K562 (cell line): ENCODE results near the gene COL13A1. TPM values are rescaled to one million over a fixed set of nuclear protein-coding genes. Genes with fewer than 3 reads are reported as not detected.

ENCODE experiments used
- ATAC-seq: fragments of 200-7000 bp; cut with Tn5 transposase; 3 replicates; pipeline ENCODE4 v1.9.1; 2020; ENCODE audit warnings: moderate library complexity
- BruUV-seq: library from RNA; stranded (reverse); fragments of 400-500 nt; replicated peaks from 2 replicates; lab custom pipeline; 2021; lab: Mats Ljungman, UMichigan
- CTCF ChIA-PET: fragments of 300-600 bp; formaldehyde crosslinking; extraction: SDS; loops from one replicate; lab custom pipeline; 2021; ENCODE audit warnings: low intra/inter-chr PET ratio; lab: Yijun Ruan, JAX
- POLR2A ChIA-PET: fragments of 300-600, 350-650 bp; sonication (Branson Sonifier 250); formaldehyde crosslinking; extraction: SDS; loops from one replicate; lab custom pipeline; 2021; ENCODE audit warnings: antibody characterized with exemption, inconsistent platforms; lab: Yijun Ruan, JAX
- DNase-seq, 4 experiments: peaks; one replicate each; pipeline versions ENCODE4 v3.0.0 to v3.0.0-alpha.2; 2011 to 2018; ENCODE audit warnings: low spot score in 3 of 4, mixed read lengths in 3 of 4; ENCODE audit errors: extremely low read depth in 1 of 4
- FAIRE-seq: peaks from 2 replicates; lab custom pipeline; 2011; peaks lifted over from hg19 to GRCh38; lab: Jason Lieb, UNC
- H2AFZ ChIP-seq: 2 replicates; pipeline ENCODE4 v1.6.0; 2011; ENCODE audit warnings: low read depth, low read length, control low read depth, inconsistent platforms
- H3K27ac ChIP-seq: fragments of 200-600 bp; 3 replicates; pipeline ENCODE4 v1.8.0; 2011; ENCODE audit warnings: low read depth, mild to moderate bottlenecking, control low read depth, inconsistent platforms, low read length, moderate library complexity, mixed read lengths; ENCODE audit errors: extremely low read depth
- H3K27me3 ChIP-seq, 2 experiments: fragments of 300-600 bp in 1 of 2; 2 replicates in 1 of 2; 3 replicates in 1 of 2; pipeline versions ENCODE4 v1.6.0 to v1.8.0; 2011; ENCODE audit warnings: inconsistent platforms in 2 of 2, low read length in 2 of 2, mild to moderate bottlenecking in 1 of 2, mixed read lengths in 1 of 2, moderate library complexity in 1 of 2; ENCODE audit not compliant: control insufficient read depth in 2 of 2, insufficient read depth in 2 of 2
- H3K36me3 ChIP-seq: fragments of 300-600 bp; 3 replicates; pipeline ENCODE4 v1.8.0; 2011; ENCODE audit warnings: mild to moderate bottlenecking, low read length, inconsistent platforms; ENCODE audit not compliant: control insufficient read depth, insufficient read depth
- H3K4me1 ChIP-seq, 2 experiments: fragments of 200-600 bp in 1 of 2; replicated peaks in 1 of 2; 2 replicates in 1 of 2; 3 replicates in 1 of 2; pipeline versions ENCODE4 v1.5.1 to v1.8.0; 2011; ENCODE audit warnings: inconsistent platforms in 2 of 2, low read length in 2 of 2, mild to moderate bottlenecking in 1 of 2, mixed read lengths in 1 of 2, moderate library complexity in 1 of 2; ENCODE audit not compliant: control insufficient read depth in 2 of 2, insufficient read depth in 2 of 2
- H3K4me2 ChIP-seq: 2 replicates; pipeline ENCODE4 v1.6.1; 2011; ENCODE audit warnings: low read length, control low read depth, inconsistent platforms, mixed read lengths; ENCODE audit not compliant: insufficient read depth
- H3K4me3 ChIP-seq: fragments of 200-600 bp; sonication (generic), shearing (Covaris generic); 2 replicates; pipeline ENCODE4 v1.5.1; 2016; ENCODE audit warnings: control low read depth, inconsistent platforms
- H3K79me2 ChIP-seq: fragments of 200-600 bp; 3 replicates; pipeline ENCODE4 v1.8.0; 2011; ENCODE audit warnings: low read length, inconsistent platforms; ENCODE audit not compliant: control insufficient read depth, insufficient read depth
- H3K9ac ChIP-seq, 2 experiments: 2 replicates each; pipeline versions ENCODE4 v1.6.0 to v1.6.1; 2011; ENCODE audit warnings: low read depth in 2 of 2, low read length in 2 of 2, control low read depth in 1 of 2, inconsistent platforms in 1 of 2, mild to moderate bottlenecking in 1 of 2, mixed read lengths in 1 of 2; ENCODE audit not compliant: insufficient read depth in 1 of 2
- H3K9me1 ChIP-seq: one replicate; pipeline ENCODE4 v1.6.0; 2011; ENCODE audit warnings: inconsistent platforms, mild to moderate bottlenecking, low read length, moderate library complexity; ENCODE audit not compliant: control insufficient read depth, insufficient read depth
- H3K9me3 ChIP-seq: replicated peaks from 2 replicates; pipeline ENCODE4 v1.5.1; 2011; ENCODE audit warnings: low read depth, low read length, inconsistent platforms; ENCODE audit not compliant: control insufficient read depth, insufficient read depth
- H4K20me1 ChIP-seq: replicated peaks from 2 replicates; pipeline ENCODE4 v1.6.1; 2011; ENCODE audit warnings: low read length, inconsistent platforms, mixed read lengths; ENCODE audit not compliant: control insufficient read depth, insufficient read depth
- CSDE1 ChIP-seq, 2 experiments: fragments of 450-650 bp; IDR thresholded peaks; 2 replicates each; pipeline ENCODE4 v1.6.1; 2016; ENCODE audit warnings: mild to moderate bottlenecking in 1 of 2
- ETV6 ChIP-seq, 3 experiments: fragments of 150-350 bp in 1 of 3; sonication (generic) in 1 of 3; formaldehyde crosslinking in 1 of 3; IDR thresholded peaks; 2 replicates each; pipeline versions ENCODE4 v1.6.1 to v1.8.0; 2014 to 2022; ENCODE audit warnings: borderline replicate concordance in 2 of 3, low read depth in 2 of 3, antibody characterized with exemption in 1 of 3, low read length in 1 of 3, mild to moderate bottlenecking in 1 of 3, missing genetic modification reagents in 1 of 3
- FOXA1 ChIP-seq: fragments of 450-650 bp; IDR thresholded peaks from 2 replicates; pipeline ENCODE4 v1.6.1; 2016; ENCODE audit warnings: mild to moderate bottlenecking, borderline replicate concordance
- GATAD2B ChIP-seq: fragments of 450-650 bp; IDR thresholded peaks from 2 replicates; pipeline ENCODE4 v1.6.1; 2017; ENCODE audit warnings: mild to moderate bottlenecking, borderline replicate concordance
- NRF1 ChIP-seq, 2 experiments: fragments of 450-650 bp; IDR thresholded peaks in 1 of 2; conservative IDR thresholded peaks in 1 of 2; 2 replicates each; pipeline ENCODE4 v1.6.1; 2014; ENCODE audit warnings: mild to moderate bottlenecking in 2 of 2
- SMAD4 ChIP-seq: fragments of 250-450 bp; sonication (Bioruptor Pico); conservative IDR thresholded peaks from 2 replicates; pipeline ENCODE4 v1.8.0; 2021; ENCODE audit warnings: inconsistent platforms, mild to moderate bottlenecking, moderate library complexity
- SMARCE1 ChIP-seq: fragments of 450-650 bp; IDR thresholded peaks from 2 replicates; pipeline ENCODE4 v1.7.1; 2016; ENCODE audit warnings: mild to moderate bottlenecking
- ZNF232 ChIP-seq: sonication (generic); formaldehyde crosslinking; IDR thresholded peaks from 2 replicates; pipeline ENCODE4 v1.8.0; 2022; ENCODE audit warnings: mild to moderate bottlenecking, missing genetic modification reagents
- ZNF830 ChIP-seq: fragments of 250-450 bp; sonication (Bioruptor Pico); IDR thresholded peaks from 2 replicates; pipeline ENCODE4 v1.5.0; 2021; ENCODE audit warnings: mild to moderate bottlenecking
- WGBS: fragments of 100-300 bp; shearing (Covaris generic); methylation state at CpG from one replicate; pipeline ENCODE4 v1.1.6; 2016; ENCODE audit warnings: low coverage, mixed read lengths; ENCODE audit not compliant: insufficient coverage; ENCODE audit errors: missing lambda C conversion rate; 5-methylcytosine and 5-hydroxymethylcytosine counted together
- in situ Hi-C: fragments of 300-500 bp; cut with MboI; formaldehyde crosslinking; loops from 4 replicates; pipeline ENCODE4 v1.15.0; 2018; ENCODE audit warnings: inconsistent platforms, mixed read lengths
- intact Hi-C: fragments of 100-400 bp; cut with micrococcal nuclease; formaldehyde crosslinking; loops from 2 replicates; pipeline ENCODE4 v1.14.2; 2022
- polyA plus RNA-seq, 8 experiments: library from polyadenylated mRNA; depleted of rRNA in 4 of 8; stranded (reverse) in 5 of 8; unstranded in 3 of 8; fragments of >200 nt; fragmentation: Nextera tagmentation in 2 of 8; fragmentation: Illumina TruSeq in 1 of 8; extraction: Ambion mirVana in 2 of 8; extraction: Trizol in 1 of 8; gene quantifications; 2 replicates each; pipeline versions ENCODE4 v1.2.1 to v1.2.3, GENCODE V29; 2011 to 2014; ENCODE audit warnings: inconsistent platforms in 1 of 8, missing spikeins in 1 of 8
- total RNA-seq, 7 experiments: library from RNA; depleted of rRNA in 6 of 7; stranded (reverse); fragments of >200 nt in 6 of 7; fragmentation: Illumina TruSeq in 2 of 7; extraction: Trizol in 2 of 7; gene quantifications; 2 replicates each; pipeline versions ENCODE4 v1.2.1 to v1.2.3, GENCODE V29; 2011 to 2021; ENCODE audit warnings: low replicate concordance in 1 of 7
- TF ChIP-seq, protein P1 (sequence below), 2 experiments: IDR thresholded peaks in 1 of 2; conservative IDR thresholded peaks in 1 of 2; 2 replicates each; pipeline ENCODE4 v1.6.1; 2016; ENCODE audit warnings: low read depth in 2 of 2, mild to moderate bottlenecking in 1 of 2, missing compliant biosample characterization in 1 of 2, missing genetic modification characterization in 1 of 2, moderate library complexity in 1 of 2
- TF ChIP-seq, protein P2 (sequence below): fragments of 450-650 bp; IDR thresholded peaks from 2 replicates; pipeline ENCODE4 v1.6.1; 2017; ENCODE audit warnings: mild to moderate bottlenecking, moderate library complexity
- TF ChIP-seq, protein P3 (sequence below): fragments of 250-450 bp; sonication (Bioruptor Pico); IDR thresholded peaks from 2 replicates; pipeline ENCODE4 v1.8.0; 2021; ENCODE audit warnings: mild to moderate bottlenecking, moderate library complexity

COL13A1 gene
- total and polyA plus RNA-seq, 9 of the 15 experiments (the other 6 are each of a cell fraction or from before 2014, with no cell fraction given) = not detected

DNA sequence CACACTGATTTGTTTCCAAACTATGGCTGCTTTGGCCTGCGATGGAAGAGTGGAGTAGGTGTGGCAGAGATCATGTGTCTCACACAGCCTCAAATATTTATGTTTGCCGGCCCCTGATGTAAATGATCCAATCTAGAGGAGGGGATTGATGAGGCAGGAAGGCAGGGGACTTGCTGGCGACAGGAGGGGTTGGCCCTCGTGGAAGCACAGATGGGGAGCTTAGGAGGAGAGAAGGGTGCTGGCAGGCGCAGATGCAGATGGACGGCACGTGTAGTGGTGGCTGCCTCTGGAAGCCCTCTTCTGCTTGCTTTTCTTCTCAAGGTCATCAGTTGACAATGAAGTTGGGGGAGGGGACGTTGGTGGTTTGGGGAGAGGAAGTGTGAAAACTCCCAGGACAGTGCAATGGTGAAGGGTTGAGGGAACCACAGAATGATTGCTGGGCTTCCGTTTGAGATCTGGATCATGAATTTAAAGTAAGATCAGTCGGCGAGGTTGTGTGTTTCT, 15.4 kb downstream of the COL13A1 start:
- no peak overlapping the region for H3K9ac ChIP-seq
- no peak overlapping the region for H2AFZ ChIP-seq
- WGBS = 0% methylated on average over 11 of the region's 11 CpGs
- ATAC-seq (no peak), DNase-seq (no peak), FAIRE-seq (no peak)
- intact Hi-C loops = no loop called here
- no peaks in the 10 kb centered on the region for H3K36me3 ChIP-seq
- no peak overlapping the region for H3K4me2 ChIP-seq
- BruUV-seq = no TSS peak
- H3K4me1 ChIP-seq = no peaks in the 10 kb centered on the region
- H3K9me1 ChIP-seq = peaks cover 5% of the 10 kb centered on the region
- in situ Hi-C loops = no loop called here
- no peaks in the 10 kb centered on the region for H3K9me3 ChIP-seq
- ChIA-PET CTCF (no interaction called here), POLR2A (interaction anchor here (1.0 kb wide), 1 partner anchor 40 kb away, joined by 3 read pairs; no protein-coding TSS in a partner anchor)
- no peak overlapping the region for H3K4me3 ChIP-seq
- H3K27ac ChIP-seq = no peak overlapping the region
- peaks cover 0 to 33% of the 10 kb centered on the region in 2 experiments; a peak in 3 of 5 replicates for H3K27me3 ChIP-seq
- TF ChIP-seq ETV6 (IDR thresholded peaks at IDR 0.05; ENCODE audit: borderline replicate concordance in 1 of 2, low read depth in 2 of 2, low read length in 1 of 2) (no peak), ETV6 (CRISPR knock-in tag; IDR thresholded peaks at IDR 0.05; ENCODE audit: borderline replicate concordance) (no peak), SMARCE1 (no peak), ZNF232 (no peak), FOXA1 (no peak), NRF1 (conservative IDR thresholded peaks at IDR 0.05 in 1 of 2, IDR thresholded peaks at IDR 0.05 in 1 of 2) (no peak), ZNF830 (CRISPR knock-in tag) (no peak), GATAD2B (no peak), CSDE1 (IDR thresholded peaks at IDR 0.05) (no peak), SMAD4 (no peak)
- TF ChIP-seq, protein P1, sequence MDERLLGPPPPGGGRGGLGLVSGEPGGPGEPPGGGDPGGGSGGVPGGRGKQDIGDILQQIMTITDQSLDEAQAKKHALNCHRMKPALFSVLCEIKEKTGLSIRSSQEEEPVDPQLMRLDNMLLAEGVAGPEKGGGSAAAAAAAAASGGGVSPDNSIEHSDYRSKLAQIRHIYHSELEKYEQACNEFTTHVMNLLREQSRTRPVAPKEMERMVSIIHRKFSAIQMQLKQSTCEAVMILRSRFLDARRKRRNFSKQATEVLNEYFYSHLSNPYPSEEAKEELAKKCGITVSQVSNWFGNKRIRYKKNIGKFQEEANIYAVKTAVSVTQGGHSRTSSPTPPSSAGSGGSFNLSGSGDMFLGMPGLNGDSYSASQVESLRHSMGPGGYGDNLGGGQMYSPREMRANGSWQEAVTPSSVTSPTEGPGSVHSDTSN (CRISPR knock-in tag; IDR thresholded peaks at IDR 0.05; ENCODE audit: low read depth) = no peak
- TF ChIP-seq, protein P1 (tag; conservative IDR thresholded peaks at IDR 0.05; ENCODE audit: low read depth) = no peak
- TF ChIP-seq, protein P2, sequence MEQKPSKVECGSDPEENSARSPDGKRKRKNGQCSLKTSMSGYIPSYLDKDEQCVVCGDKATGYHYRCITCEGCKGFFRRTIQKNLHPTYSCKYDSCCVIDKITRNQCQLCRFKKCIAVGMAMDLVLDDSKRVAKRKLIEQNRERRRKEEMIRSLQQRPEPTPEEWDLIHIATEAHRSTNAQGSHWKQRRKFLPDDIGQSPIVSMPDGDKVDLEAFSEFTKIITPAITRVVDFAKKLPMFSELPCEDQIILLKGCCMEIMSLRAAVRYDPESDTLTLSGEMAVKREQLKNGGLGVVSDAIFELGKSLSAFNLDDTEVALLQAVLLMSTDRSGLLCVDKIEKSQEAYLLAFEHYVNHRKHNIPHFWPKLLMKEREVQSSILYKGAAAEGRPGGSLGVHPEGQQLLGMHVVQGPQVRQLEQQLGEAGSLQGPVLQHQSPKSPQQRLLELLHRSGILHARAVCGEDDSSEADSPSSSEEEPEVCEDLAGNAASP = no peak
- TF ChIP-seq, protein P3, sequence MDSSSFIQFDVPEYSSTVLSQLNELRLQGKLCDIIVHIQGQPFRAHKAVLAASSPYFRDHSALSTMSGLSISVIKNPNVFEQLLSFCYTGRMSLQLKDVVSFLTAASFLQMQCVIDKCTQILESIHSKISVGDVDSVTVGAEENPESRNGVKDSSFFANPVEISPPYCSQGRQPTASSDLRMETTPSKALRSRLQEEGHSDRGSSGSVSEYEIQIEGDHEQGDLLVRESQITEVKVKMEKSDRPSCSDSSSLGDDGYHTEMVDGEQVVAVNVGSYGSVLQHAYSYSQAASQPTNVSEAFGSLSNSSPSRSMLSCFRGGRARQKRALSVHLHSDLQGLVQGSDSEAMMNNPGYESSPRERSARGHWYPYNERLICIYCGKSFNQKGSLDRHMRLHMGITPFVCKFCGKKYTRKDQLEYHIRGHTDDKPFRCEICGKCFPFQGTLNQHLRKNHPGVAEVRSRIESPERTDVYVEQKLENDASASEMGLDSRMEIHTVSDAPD (CRISPR knock-in tag) = no peak
- H4K20me1 ChIP-seq = peaks cover 5% of the 10 kb centered on the region; the same call in 1 of the 2 replicates
- no peaks in the 10 kb centered on the region for H3K79me2 ChIP-seq
